ENCODE results near the gene LRP6.

GRCh38 chr12:12236896-12237295 is 29.9 kb downstream of the LRP6 start:
- no peak for TF ChIP-seq POLR2A (IDR thresholded peaks at IDR 0.05; ENCODE audit: low read depth, low read length)
- no peak for TF ChIP-seq TAF1 (IDR thresholded peaks at IDR 0.05; ENCODE audit: borderline replicate concordance, low read depth, low read length)
- no peak for TF ChIP-seq POLR2AphosphoS5 (IDR thresholded peaks at IDR 0.05; ENCODE audit: low read depth, low read length)

Data from GM12892 (cell line).